IMR-90 (cell line): ENCODE measurements around the gene ATP11A. TPM values are rescaled to one million over a fixed set of nuclear protein-coding genes. Genes with fewer than 3 reads are reported as not detected.

Experiments
- ATAC-seq: fragments of 200-7000 bp; cut with Tn5 transposase; 2 replicates; pipeline ENCODE4 v1.9.1; 2020; ENCODE audit warnings: low read depth, mild to moderate bottlenecking, moderate library complexity
- BruUV-seq: library from RNA; stranded (reverse); fragments of 400-500 nt; replicated peaks from 2 replicates; lab custom pipeline; 2021; lab: Mats Ljungman, UMichigan
- CTCF ChIA-PET: fragments of 300-600 bp; formaldehyde crosslinking; extraction: SDS; loops from one replicate; lab custom pipeline; 2021; ENCODE audit warnings: antibody characterized with exemption; lab: Yijun Ruan, JAX
- POLR2A ChIA-PET: fragments of 300-600 bp; sonication (Branson Sonifier 250); formaldehyde crosslinking; loops from one replicate; lab custom pipeline; 2022; ENCODE audit warnings: antibody characterized with exemption; ENCODE audit not compliant: unreplicated experiment; lab: Charles Lee
- DNase-seq: peaks from one replicate; pipeline ENCODE4 v3.0.0; 2013
- H2AFZ ChIP-seq: replicated peaks from 2 replicates; pipeline ENCODE3; 2013; ENCODE audit warnings: low read length, mild to moderate bottlenecking; ENCODE audit not compliant: poor library complexity
- H2AK5ac ChIP-seq: 2 replicates; pipeline ENCODE4 v1.6.1; 2013; ENCODE audit warnings: low read depth, low read length, inconsistent platforms
- H2AK9ac ChIP-seq: replicated peaks from 2 replicates; pipeline ENCODE3; 2013; ENCODE audit warnings: mild to moderate bottlenecking, low read depth, low read length, moderate library complexity; ENCODE audit not compliant: poor library complexity
- H2BK120ac ChIP-seq: 2 replicates; pipeline ENCODE4 v1.6.1; 2013; ENCODE audit warnings: low read depth, low read length, inconsistent platforms
- H2BK15ac ChIP-seq: 3 replicates; pipeline ENCODE4 v1.6.1; 2013; ENCODE audit warnings: low read depth, low read length, inconsistent platforms
- H2BK20ac ChIP-seq: 2 replicates; pipeline ENCODE4 v1.6.1; 2013; ENCODE audit warnings: low read depth, mild to moderate bottlenecking, inconsistent platforms, low read length, moderate library complexity
- H2BK5ac ChIP-seq: 2 replicates; pipeline ENCODE4 v1.6.1; 2013; ENCODE audit warnings: mild to moderate bottlenecking, low read depth, low read length, inconsistent platforms; ENCODE audit not compliant: poor library complexity, severe bottlenecking
- H3K14ac ChIP-seq: replicated peaks from 2 replicates; pipeline ENCODE4 v1.6.1; 2013; ENCODE audit warnings: low read depth, low read length, inconsistent platforms
- H3K18ac ChIP-seq: 2 replicates; pipeline ENCODE4 v1.6.1; 2013; ENCODE audit warnings: low read depth, low read length, control low read depth
- H3K23ac ChIP-seq: 2 replicates; pipeline ENCODE4 v1.6.1; 2013; ENCODE audit warnings: low read depth, low read length, inconsistent platforms
- H3K27ac ChIP-seq: 2 replicates; pipeline ENCODE4 v1.5.1; 2013; ENCODE audit warnings: mild to moderate bottlenecking, control low read depth, low read length; ENCODE audit not compliant: insufficient read depth
- H3K27me3 ChIP-seq: 2 replicates; pipeline ENCODE4 v1.6.1; 2013; ENCODE audit warnings: low read length; ENCODE audit not compliant: control insufficient read depth, insufficient read depth
- H3K36me3 ChIP-seq: 2 replicates; pipeline ENCODE4 v1.6.1; 2013; ENCODE audit warnings: low read length, mixed read lengths; ENCODE audit not compliant: control insufficient read depth, insufficient read depth
- H3K4ac ChIP-seq: 2 replicates; pipeline ENCODE4 v1.6.1; 2013; ENCODE audit warnings: low read depth, low read length, inconsistent platforms
- H3K4me1 ChIP-seq: 2 replicates; pipeline ENCODE4 v1.6.1; 2013; ENCODE audit warnings: low read length, mixed read lengths; ENCODE audit not compliant: control insufficient read depth, insufficient read depth
- H3K4me2 ChIP-seq: 2 replicates; pipeline ENCODE4 v1.6.1; 2013; ENCODE audit warnings: low read depth, mild to moderate bottlenecking, control low read depth, low read length, moderate library complexity
- H3K4me3 ChIP-seq: 2 replicates; pipeline ENCODE4 v1.5.1; 2013; ENCODE audit warnings: low read depth, mild to moderate bottlenecking, control low read depth, low read length, moderate library complexity; ENCODE audit not compliant: insufficient read depth
- H3K56ac ChIP-seq: 2 replicates; pipeline ENCODE4 v1.6.1; 2013; ENCODE audit warnings: low read length, inconsistent platforms; ENCODE audit not compliant: insufficient read depth; ENCODE audit errors: extremely low read depth
- H3K79me1 ChIP-seq, 2 experiments: 2 replicates each; pipeline ENCODE4 v1.6.1; 2013; ENCODE audit warnings: low read length in 2 of 2, inconsistent platforms in 1 of 2, low read depth in 1 of 2
- H3K9ac ChIP-seq: 2 replicates; pipeline ENCODE4 v1.6.1; 2013; ENCODE audit warnings: low read depth, low read length, control low read depth
- H3K9me1 ChIP-seq: 2 replicates; pipeline ENCODE4 v1.6.1; 2013; ENCODE audit warnings: low read length, inconsistent platforms; ENCODE audit not compliant: insufficient read depth
- H3K9me3 ChIP-seq: 2 replicates; pipeline ENCODE4 v1.6.1; 2013; ENCODE audit warnings: low read length; ENCODE audit not compliant: control insufficient read depth, insufficient read depth
- H4K20me1 ChIP-seq: 2 replicates; pipeline ENCODE4 v1.6.1; 2013; ENCODE audit warnings: low read length, inconsistent platforms; ENCODE audit not compliant: insufficient read depth
- H4K5ac ChIP-seq: 2 replicates; pipeline ENCODE4 v1.6.1; 2013; ENCODE audit warnings: mild to moderate bottlenecking, low read depth, low read length, control low read depth
- H4K8ac ChIP-seq, 2 experiments: 2 replicates each; pipeline ENCODE4 v1.6.1; 2013; ENCODE audit warnings: low read depth in 2 of 2, low read length in 2 of 2, control low read depth in 1 of 2, inconsistent platforms in 1 of 2
- H4K91ac ChIP-seq: 2 replicates; pipeline ENCODE4 v1.6.1; 2013; ENCODE audit warnings: low read depth, low read length, inconsistent platforms; ENCODE audit not compliant: insufficient read depth
- BHLHE40 ChIP-seq: fragments of 150-350 bp; IDR thresholded peaks from 2 replicates; pipeline ENCODE4 v1.6.1; 2016; ENCODE audit warnings: mild to moderate bottlenecking, low read depth, low read length
- CEBPB ChIP-seq: IDR thresholded peaks from 2 replicates; pipeline ENCODE4 v1.6.1; 2012; ENCODE audit warnings: low read depth, low read length, improper control_type of control experiment
- FOS ChIP-seq: fragments of 150-350 bp; IDR thresholded peaks from 2 replicates; pipeline ENCODE4 v1.6.1; 2016; ENCODE audit warnings: low read depth, low read length
- MAZ ChIP-seq: IDR thresholded peaks from 2 replicates; pipeline ENCODE4 v1.6.1; 2012; ENCODE audit warnings: low read depth, mild to moderate bottlenecking, low read length, improper control_type of control experiment, moderate library complexity, borderline replicate concordance
- MXI1 ChIP-seq: IDR thresholded peaks from 2 replicates; pipeline ENCODE4 v1.6.1; 2012; ENCODE audit warnings: low read depth, mild to moderate bottlenecking, low read length, moderate library complexity, borderline replicate concordance
- NFE2L2 ChIP-seq: fragments of 150-350 bp; IDR thresholded peaks from 2 replicates; pipeline ENCODE4 v1.6.1; 2016; ENCODE audit warnings: low read depth, mild to moderate bottlenecking, low read length
- POLR2A ChIP-seq: IDR thresholded peaks from 2 replicates; pipeline ENCODE4 v1.6.1; 2012; ENCODE audit warnings: mild to moderate bottlenecking, low read depth, low read length
- RAD21 ChIP-seq: IDR thresholded peaks from 2 replicates; pipeline ENCODE4 v1.6.1; 2012; ENCODE audit warnings: low read length, improper control_type of control experiment
- RCOR1 ChIP-seq: IDR thresholded peaks from 2 replicates; pipeline ENCODE4 v1.6.1; 2012; ENCODE audit warnings: mild to moderate bottlenecking, low read length, improper control_type of control experiment; ENCODE audit not compliant: insufficient replicate concordance
- SMC3 ChIP-seq: fragments of 150-350 bp; IDR thresholded peaks from 2 replicates; pipeline ENCODE4 v1.6.1; 2016; ENCODE audit warnings: low read depth, mild to moderate bottlenecking, antibody characterized with exemption, low read length, moderate library complexity
- WGBS, 2 experiments: methylation state at CpG; one replicate each; pipeline versions ENCODE4 v1.1.5 to v1.1.7; 2013; ENCODE audit warnings: missing lambda C conversion rate in 2 of 2; ENCODE audit not compliant: insufficient read length in 1 of 2; ENCODE audit errors: extremely low coverage in 2 of 2; 5-methylcytosine and 5-hydroxymethylcytosine counted together
- dilution Hi-C: fragments of 300-500 bp; cut with HindIII; formaldehyde crosslinking; loops from one replicate; pipeline ENCODE4 v1.14.3; 2018; ENCODE audit warnings: low sequenced_read_pairs; ENCODE audit not compliant: unreplicated experiment
- in situ Hi-C: fragments of 300-500 bp; cut with MboI; formaldehyde crosslinking; loops from 3 replicates; pipeline ENCODE4 v1.14.3; 2019; ENCODE audit warnings: low sequenced_read_pairs, inconsistent platforms, mixed read lengths
- intact Hi-C: fragments of 100-400 bp; cut with micrococcal nuclease; formaldehyde crosslinking; loops from 2 replicates; pipeline ENCODE4 v1.10.0; 2022
- polyA plus RNA-seq, 3 experiments: library from polyadenylated mRNA; depleted of rRNA; stranded (reverse); fragments of >200 nt; gene quantifications; 2 replicates each; pipeline ENCODE4 v1.2.3, GENCODE V29; 2012; ENCODE audit warnings: low replicate concordance in 1 of 3
- total RNA-seq: library from RNA; depleted of rRNA; stranded (reverse); fragments of >200 nt; gene quantifications from 2 replicates; pipeline ENCODE4 v1.2.3, GENCODE V29; 2012
- TF ChIP-seq, protein P1 (sequence below): conservative IDR thresholded peaks from 2 replicates; pipeline ENCODE4 v1.5.1; 2012; ENCODE audit warnings: mild to moderate bottlenecking, low read depth, low read length, improper control_type of control experiment
- TF ChIP-seq, protein P2 (sequence below): fragments of 150-350 bp; IDR thresholded peaks from 2 replicates; pipeline ENCODE4 v1.6.1; 2016; ENCODE audit warnings: low read depth, mild to moderate bottlenecking, low read length, moderate library complexity, borderline replicate concordance
- TF ChIP-seq, protein P3 (sequence below): fragments of 150-350 bp; IDR thresholded peaks from 2 replicates; pipeline ENCODE4 v1.6.1; 2017; ENCODE audit warnings: mild to moderate bottlenecking, antibody characterized with exemption, low read length, low read depth

The ATP11A gene
- total and polyA plus RNA-seq, 2 of the 4 experiments (the other 2 are of a cell fraction) = 8.4 to 12.0 TPM

DNA sequence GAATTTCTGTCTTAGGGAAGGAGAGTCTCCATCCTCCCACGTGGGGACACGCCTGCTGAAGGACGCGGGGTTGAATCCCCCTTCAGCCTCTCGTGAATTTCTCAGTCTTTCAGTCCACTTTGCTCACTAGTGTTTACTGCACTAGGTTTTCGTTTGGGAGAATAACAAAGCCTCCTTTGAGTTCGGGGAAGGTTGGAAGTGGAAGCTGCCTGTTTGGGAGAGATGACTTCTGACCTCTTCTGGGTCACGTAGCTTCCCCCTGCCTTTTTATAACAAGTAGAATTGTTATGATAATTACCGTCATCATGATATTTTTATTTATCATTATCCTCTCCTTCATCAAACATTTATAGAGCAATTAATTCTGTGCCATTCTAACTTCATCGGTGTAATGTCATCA lies 60.7 kb downstream of the ATP11A start:
- no peak overlapping the region for H2BK20ac ChIP-seq
- no peak overlapping the region for H3K23ac ChIP-seq
- intact Hi-C loops = no loop called here
- ATAC-seq = no peak
- H3K4me2 ChIP-seq = no peak overlapping the region
- no TSS peak for BruUV-seq
- WGBS, 2 experiments = no CpG with 5 or more reads among the region's 10 CpGs
- ChIA-PET CTCF (no interaction called here), POLR2A (no interaction called here)
- H2BK120ac ChIP-seq = no peak overlapping the region
- no peak overlapping the region for H2AFZ ChIP-seq
- TF ChIP-seq SMC3 (no peak), BHLHE40 (no peak), MAZ (no peak), MXI1 (no peak), POLR2A (no peak), FOS (no peak), NFE2L2 (no peak), RAD21 (no peak), CEBPB (no peak), RCOR1 (no peak)
- TF ChIP-seq, protein P1, sequence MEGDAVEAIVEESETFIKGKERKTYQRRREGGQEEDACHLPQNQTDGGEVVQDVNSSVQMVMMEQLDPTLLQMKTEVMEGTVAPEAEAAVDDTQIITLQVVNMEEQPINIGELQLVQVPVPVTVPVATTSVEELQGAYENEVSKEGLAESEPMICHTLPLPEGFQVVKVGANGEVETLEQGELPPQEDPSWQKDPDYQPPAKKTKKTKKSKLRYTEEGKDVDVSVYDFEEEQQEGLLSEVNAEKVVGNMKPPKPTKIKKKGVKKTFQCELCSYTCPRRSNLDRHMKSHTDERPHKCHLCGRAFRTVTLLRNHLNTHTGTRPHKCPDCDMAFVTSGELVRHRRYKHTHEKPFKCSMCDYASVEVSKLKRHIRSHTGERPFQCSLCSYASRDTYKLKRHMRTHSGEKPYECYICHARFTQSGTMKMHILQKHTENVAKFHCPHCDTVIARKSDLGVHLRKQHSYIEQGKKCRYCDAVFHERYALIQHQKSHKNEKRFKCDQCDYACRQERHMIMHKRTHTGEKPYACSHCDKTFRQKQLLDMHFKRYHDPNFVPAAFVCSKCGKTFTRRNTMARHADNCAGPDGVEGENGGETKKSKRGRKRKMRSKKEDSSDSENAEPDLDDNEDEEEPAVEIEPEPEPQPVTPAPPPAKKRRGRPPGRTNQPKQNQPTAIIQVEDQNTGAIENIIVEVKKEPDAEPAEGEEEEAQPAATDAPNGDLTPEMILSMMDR = no peak
- TF ChIP-seq, protein P2, sequence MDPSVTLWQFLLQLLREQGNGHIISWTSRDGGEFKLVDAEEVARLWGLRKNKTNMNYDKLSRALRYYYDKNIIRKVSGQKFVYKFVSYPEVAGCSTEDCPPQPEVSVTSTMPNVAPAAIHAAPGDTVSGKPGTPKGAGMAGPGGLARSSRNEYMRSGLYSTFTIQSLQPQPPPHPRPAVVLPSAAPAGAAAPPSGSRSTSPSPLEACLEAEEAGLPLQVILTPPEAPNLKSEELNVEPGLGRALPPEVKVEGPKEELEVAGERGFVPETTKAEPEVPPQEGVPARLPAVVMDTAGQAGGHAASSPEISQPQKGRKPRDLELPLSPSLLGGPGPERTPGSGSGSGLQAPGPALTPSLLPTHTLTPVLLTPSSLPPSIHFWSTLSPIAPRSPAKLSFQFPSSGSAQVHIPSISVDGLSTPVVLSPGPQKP = no peak
- TF ChIP-seq, protein P3, sequence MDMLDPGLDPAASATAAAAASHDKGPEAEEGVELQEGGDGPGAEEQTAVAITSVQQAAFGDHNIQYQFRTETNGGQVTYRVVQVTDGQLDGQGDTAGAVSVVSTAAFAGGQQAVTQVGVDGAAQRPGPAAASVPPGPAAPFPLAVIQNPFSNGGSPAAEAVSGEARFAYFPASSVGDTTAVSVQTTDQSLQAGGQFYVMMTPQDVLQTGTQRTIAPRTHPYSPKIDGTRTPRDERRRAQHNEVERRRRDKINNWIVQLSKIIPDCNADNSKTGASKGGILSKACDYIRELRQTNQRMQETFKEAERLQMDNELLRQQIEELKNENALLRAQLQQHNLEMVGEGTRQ = no peak
- H4K20me1 ChIP-seq = peaks cover 22% of the 10 kb centered on the region
- in situ Hi-C loops = no loop called here
- H3K27me3 ChIP-seq = no peaks in the 10 kb centered on the region
- no peak overlapping the region for H3K18ac ChIP-seq
- H3K56ac ChIP-seq = no peak overlapping the region
- no peaks in the 10 kb centered on the region; the same call in 1 of the 2 replicates for H3K9me1 ChIP-seq
- no peaks in the 10 kb centered on the region; the same call in 1 of the 2 replicates for H3K36me3 ChIP-seq
- H3K14ac ChIP-seq = no peak overlapping the region
- no peak overlapping the region for H4K5ac ChIP-seq
- peaks cover 2% of the 10 kb centered on the region; the same call in 1 of the 2 replicates for H3K4me1 ChIP-seq
- H3K4me3 ChIP-seq = no peak overlapping the region
- no peaks in the 10 kb centered on the region for H3K9me3 ChIP-seq
- H2AK9ac ChIP-seq = no peak overlapping the region
- H3K27ac ChIP-seq = no peak overlapping the region
- H2AK5ac ChIP-seq = no peak overlapping the region
- H3K9ac ChIP-seq = no peak overlapping the region
- dilution Hi-C loops = no loop called here
- H3K4ac ChIP-seq = no peak overlapping the region
- DNase-seq = no peak
- peaks cover 13 to 15% of the 10 kb centered on the region in 2 experiments; a peak in 3 of 4 replicates for H3K79me1 ChIP-seq
- H2BK15ac ChIP-seq = no peak overlapping the region
- H4K8ac ChIP-seq = no peak overlapping the region
- no peak overlapping the region for H4K91ac ChIP-seq
- H2BK5ac ChIP-seq = no peak overlapping the region
